HG03045 (cell line): ENCODE data around the gene ZNF343.
A peak's percentile ranks its signal among the peaks of the same experiment; 100 is the strongest.

ENCODE experiments used
- ATAC-seq: cut with Tn5 transposase; IDR thresholded peaks from one replicate; pipeline ENCODE4 v1.9.1; 2021; ENCODE audit warnings: mild to moderate bottlenecking, moderate library complexity; ENCODE audit not compliant: unreplicated experiment

The ZNF343 gene

GRCh38 chr20:2475850-2476741, 32.6 kb downstream of the ZNF343 start:
- ATAC-seq: no peak

- no peak for ATAC-seq
Measured at GRCh38 chr20:2473516-2473915, 35.2 kb downstream of the ZNF343 start.

GRCh38 chr20:2470423-2471193, 38.1 kb downstream of the ZNF343 start, which contains the start of gene SNRPB:
Gene SNRPB, minus strand, starts transcription at chr20:2470789. Its CDS starts 99 bp downstream, at chr20:2470690.
- ATAC-seq: peak; percentile 98

GRCh38 chr20:2469991-2470422, 38.7 kb downstream of the ZNF343 start:
- ATAC-seq: peak; percentile 20

DNA sequence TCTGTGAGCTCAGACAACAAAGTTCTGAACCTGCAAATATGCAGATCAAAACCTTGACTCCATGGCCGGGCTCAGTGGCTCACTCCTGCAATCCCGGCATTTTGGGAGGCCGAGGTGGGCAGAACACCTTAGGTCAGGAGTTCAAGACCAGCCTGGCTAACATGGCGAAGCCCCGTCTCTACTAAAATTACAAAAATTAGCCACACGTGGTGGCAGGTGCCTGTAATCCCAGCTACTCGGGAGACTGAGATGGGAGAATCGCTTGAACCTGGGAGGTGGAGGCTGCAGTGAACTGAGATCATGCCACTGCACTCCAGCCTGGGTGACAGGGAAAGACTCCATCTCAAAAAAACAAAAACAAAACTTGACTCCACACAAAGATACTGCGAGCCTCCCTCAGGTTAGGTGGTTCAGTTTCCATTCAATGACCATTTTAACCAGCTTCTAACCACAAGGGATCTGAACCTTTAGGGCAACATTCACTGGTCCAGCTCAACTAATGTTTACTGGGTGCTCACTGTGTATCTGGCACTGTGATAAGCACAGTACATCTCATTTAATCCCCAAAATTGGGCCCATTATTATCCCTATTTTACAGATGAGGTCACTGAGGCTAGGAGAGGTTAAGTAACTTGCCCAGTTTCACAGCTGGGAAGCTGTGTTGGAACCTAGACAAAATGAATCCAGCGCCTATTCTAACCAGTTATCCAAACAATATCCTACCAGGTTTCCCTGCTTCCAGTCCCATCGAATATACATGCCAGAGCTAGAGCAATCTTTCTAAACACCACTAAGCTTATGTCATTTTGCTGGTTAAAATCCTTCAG, 39.9 kb downstream of the ZNF343 start:
- ATAC-seq: no peak

DNA sequence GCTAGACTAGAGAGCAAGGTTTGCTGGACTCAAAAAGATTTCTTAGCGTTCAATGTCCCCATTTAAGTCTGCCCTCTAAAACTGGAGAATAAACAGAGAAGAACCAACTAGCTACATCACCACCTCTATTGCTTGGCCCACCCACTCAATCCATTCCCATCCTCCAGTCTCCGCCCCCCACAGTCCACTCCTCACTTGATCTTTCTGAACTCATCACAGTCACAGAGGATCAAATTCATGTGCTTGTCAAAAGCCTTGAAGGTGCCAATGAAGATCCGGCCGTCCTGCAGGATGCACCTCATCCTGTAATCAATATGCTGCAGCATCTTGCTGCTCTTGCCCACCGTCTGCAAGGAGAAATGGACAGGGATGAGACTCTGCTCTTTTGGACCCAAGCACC, 41.3 kb downstream of the ZNF343 start:
- no peak for ATAC-seq

GRCh38 chr20:2465100-2465499, 43.6 kb downstream of the ZNF343 start:
- ATAC-seq: no peak

GRCh38 chr20:2463616-2464365, 44.9 kb downstream of the ZNF343 start:
- no peak for ATAC-seq

- no peak for ATAC-seq
Measured at GRCh38 chr20:2462484-2462883, 46.2 kb downstream of the ZNF343 start.

GRCh38 chr20:2460752-2461424, 47.8 kb downstream of the ZNF343 start:
- no peak for ATAC-seq

DNA sequence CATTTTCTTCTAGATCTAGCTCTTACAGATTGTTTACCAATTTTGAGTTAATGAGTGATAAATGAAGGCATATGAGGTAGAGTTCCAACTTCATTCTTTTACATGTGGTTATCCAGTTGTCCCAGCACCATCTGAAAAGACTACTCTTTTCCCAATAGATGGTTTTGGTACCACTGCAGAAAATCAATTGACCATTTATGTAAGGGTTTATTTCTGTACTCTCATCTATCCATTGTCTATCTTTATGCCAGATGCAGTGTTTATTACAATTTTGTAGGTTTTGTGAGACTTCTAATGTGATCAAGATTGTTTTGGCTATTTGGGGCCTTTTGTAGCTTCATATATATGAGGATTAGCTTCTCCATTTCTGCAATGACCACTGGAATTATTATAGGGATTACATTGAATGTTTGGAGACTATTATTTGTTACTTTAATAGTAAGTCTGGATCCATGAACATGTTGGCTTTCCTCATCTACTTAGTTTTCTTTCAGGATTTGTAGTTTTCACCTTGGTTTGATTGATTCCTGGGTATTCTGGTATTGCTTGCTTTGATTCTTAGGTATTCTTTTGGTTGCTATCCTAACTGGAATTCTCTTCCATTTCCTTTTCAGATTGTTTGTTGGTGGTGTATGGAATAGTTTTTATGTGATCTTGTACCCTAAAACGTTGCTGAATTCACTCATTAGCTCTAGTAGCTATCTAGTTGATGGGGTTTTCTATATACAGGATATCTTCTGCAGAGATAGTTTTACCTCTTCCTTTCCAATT, 48.5 kb downstream of the ZNF343 start:
- no peak for ATAC-seq

- ATAC-seq: no peak
Measured at GRCh38 chr20:2458919-2459499, 49.7 kb downstream of the ZNF343 start.

- ATAC-seq: no peak
Measured at GRCh38 chr20:2455771-2456497, 52.8 kb downstream of the ZNF343 start.

DNA sequence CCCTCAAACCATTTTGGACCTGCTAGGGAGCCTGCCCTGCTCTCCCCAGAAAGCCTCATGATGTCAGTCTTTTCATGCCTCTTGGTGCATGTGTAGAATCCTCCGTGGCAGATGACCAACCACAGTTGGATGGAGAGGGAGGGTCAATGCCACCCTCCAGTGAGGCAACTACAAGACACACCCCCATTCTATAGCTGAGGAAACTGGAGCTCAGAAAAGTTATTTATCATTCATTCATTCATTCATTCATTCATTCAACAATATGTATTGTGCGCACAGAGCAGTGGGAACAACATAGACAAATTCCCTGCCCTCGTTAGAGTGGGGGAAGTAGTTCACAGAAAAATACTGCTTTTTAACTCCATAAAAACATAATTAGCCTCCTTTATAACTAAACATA, 54.9 kb downstream of the ZNF343 start:
- no peak for ATAC-seq

DNA sequence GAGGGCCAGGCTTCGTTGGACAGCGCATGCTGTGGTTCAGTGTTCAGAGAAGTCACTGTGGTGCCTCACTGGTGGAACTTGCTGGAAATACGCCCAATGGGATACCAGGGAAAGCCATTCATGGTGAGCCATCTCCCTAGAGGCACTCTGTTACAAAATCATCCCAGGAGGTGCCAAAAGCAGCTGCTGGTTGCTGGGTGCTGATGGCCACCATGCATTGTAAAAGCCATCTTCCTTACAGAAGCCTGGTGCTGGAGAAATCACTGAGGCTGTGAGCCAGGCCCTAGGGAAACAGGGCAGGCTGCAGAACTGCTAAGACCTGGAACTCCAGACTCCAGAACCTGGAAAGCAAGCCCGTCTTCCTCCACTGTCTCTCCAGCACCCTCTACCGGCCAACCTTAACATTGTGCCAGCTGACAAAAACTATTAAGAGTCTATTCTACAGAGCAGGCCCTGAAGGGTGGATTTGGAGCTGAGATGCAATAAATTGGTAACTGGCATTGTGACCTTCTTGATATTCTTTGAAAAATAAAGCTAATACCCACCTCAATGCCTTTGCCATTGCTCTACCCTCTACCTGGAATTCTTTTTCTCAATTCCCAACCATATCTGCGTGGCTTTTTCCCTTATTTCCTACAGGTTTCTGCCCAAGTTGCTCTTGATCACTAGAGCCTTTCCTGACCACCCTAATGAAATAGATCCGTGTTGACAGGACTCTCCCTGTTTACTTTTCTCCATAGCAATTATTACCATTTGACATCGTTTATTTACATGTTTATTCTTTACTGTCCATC, 56.6 kb downstream of the ZNF343 start:
- ATAC-seq: no peak

DNA sequence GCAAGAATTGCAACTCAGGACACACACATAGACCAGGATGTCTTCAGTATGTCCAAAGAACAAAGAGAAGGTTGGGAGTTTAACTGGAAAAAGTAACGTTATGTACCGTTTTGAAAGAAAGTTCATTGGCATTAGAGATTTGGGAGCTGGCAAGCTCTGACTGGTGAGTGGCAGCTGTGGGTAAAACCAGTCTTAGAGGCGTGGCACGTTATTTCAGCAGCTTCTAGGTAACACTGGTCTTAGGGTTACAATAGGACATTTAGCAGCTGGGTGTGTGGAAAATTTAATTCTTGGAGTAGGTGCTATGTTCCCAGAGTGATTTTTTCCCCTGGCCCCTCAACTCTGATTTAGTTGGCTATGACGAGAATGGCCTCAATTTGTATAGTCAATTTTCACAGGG, 57.3 kb downstream of the ZNF343 start:
- no peak for ATAC-seq

DNA sequence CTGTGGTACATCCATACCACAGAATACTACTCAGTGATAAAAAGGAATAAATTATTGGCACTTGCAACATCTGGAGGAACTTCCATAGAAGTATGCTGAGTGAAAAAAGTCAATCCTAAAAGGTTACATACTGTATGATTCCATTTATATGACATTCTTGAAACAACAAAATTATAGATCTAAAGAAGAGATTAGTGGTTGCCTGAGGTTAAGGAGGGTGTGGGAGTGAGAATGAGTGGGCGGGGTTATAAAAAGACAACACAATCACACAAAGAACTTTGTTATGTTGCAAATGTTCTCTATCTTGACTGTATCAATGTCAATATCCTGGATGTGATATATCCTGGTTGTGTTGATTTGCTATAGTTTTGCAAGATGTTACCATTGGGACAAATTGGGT, 59.3 kb downstream of the ZNF343 start:
- no peak for ATAC-seq
